Measurements from ENCODE around the gene NCK2.

GRCh38 chr2:105912081-105912480 is 167.4 kb downstream of the NCK2 start:
- TF ChIP-seq CTCF (IDR thresholded peaks at IDR 0.05): no peak
- no peak for TF ChIP-seq ZNF138 (CRISPR knock-in tag; conservative IDR thresholded peaks at IDR 0.05)
- no peak for TF ChIP-seq MXD4 (CRISPR knock-in tag; IDR thresholded peaks at IDR 0.05; ENCODE audit: borderline replicate concordance)
- TF ChIP-seq TP53 (CRISPR knock-in tag; IDR thresholded peaks at IDR 0.05): no peak
- TF ChIP-seq FOXK1 (CRISPR knock-in tag; IDR thresholded peaks at IDR 0.05): no peak
- no peak for TF ChIP-seq FOXP1 (CRISPR knock-in tag; IDR thresholded peaks at IDR 0.05; ENCODE audit: borderline replicate concordance)
- TF ChIP-seq FOXP4 (CRISPR knock-in tag; IDR thresholded peaks at IDR 0.05): no peak
- no peak for TF ChIP-seq ATF3 (CRISPR knock-in tag; conservative IDR thresholded peaks at IDR 0.05)
- TF ChIP-seq ZNF281 (CRISPR knock-in tag; IDR thresholded peaks at IDR 0.05): no peak
- TF ChIP-seq ZNF425 (CRISPR knock-in tag; conservative IDR thresholded peaks at IDR 0.05): no peak
- TF ChIP-seq NR2C2 (CRISPR knock-in tag; IDR thresholded peaks at IDR 0.05): no peak

Data from WTC11 (cell line).